Right lobe of liver (tissue), 4 donors: ENCODE measurements around the gene LILRB5.

Experiments used
- POLR2A ChIP-seq: fragments of 450-650 bp; IDR thresholded peaks from one replicate; pipeline ENCODE4 v1.6.1; 2017; ENCODE audit warnings: antibody characterized with exemption, mild to moderate bottlenecking
- TF ChIP-seq, protein P1 (sequence below), 4 donors: fragments of 200-600 bp in 3 of 4; fragments of 450-650 bp in 1 of 4; IDR thresholded peaks; one replicate each; pipeline versions ENCODE4 v1.5.1 to v1.8.0; 2016 to 2022; ENCODE audit warnings: antibody characterized with exemption in 4 of 4, mild to moderate bottlenecking in 2 of 4
- donor health status: DM: no; HTN: no; CAD: no.
- donor health status: DM: no; HTN: no; CAD: no.
- donor health status: DM: no; HTN: yes; CAD: no.

GRCh38 chr19:54266133-54266532 lies 9.1 kb upstream of the LILRB5 start:
- TF ChIP-seq, protein P1, sequence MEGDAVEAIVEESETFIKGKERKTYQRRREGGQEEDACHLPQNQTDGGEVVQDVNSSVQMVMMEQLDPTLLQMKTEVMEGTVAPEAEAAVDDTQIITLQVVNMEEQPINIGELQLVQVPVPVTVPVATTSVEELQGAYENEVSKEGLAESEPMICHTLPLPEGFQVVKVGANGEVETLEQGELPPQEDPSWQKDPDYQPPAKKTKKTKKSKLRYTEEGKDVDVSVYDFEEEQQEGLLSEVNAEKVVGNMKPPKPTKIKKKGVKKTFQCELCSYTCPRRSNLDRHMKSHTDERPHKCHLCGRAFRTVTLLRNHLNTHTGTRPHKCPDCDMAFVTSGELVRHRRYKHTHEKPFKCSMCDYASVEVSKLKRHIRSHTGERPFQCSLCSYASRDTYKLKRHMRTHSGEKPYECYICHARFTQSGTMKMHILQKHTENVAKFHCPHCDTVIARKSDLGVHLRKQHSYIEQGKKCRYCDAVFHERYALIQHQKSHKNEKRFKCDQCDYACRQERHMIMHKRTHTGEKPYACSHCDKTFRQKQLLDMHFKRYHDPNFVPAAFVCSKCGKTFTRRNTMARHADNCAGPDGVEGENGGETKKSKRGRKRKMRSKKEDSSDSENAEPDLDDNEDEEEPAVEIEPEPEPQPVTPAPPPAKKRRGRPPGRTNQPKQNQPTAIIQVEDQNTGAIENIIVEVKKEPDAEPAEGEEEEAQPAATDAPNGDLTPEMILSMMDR (IDR thresholded peaks at IDR 0.05): peak; percentile 55 to 86 (median 81)
- no peak for TF ChIP-seq POLR2A
